ENCODE results near the gene RFX2. TPM values are rescaled to one million over a fixed set of nuclear protein-coding genes. Genes with fewer than 3 reads are reported as not detected.

The RFX2 gene
- total RNA-seq, 1 experiment from 2014 or later: 10.5 TPM

- Histone ChIP-seq H3F3A (ENCODE audit: low read length, unreplicated experiment) (no peaks in the 10 kb centered on the region), H3K4me1 (ENCODE audit: insufficient read depth, low read length) (peaks cover 31% of the 10 kb centered on the region), H3K9me2 (replicated peaks; ENCODE audit: low read length) (no peaks in the 10 kb centered on the region), H3K27ac (ENCODE audit: low read length) (no peak overlapping the region), H3K9me3 (ENCODE audit: low read length) (no peaks in the 10 kb centered on the region), H3K9ac (ENCODE audit: low read length) (no peak overlapping the region), H3K27me3 (ENCODE audit: low read length) (no peaks in the 10 kb centered on the region), H3K36me3 (ENCODE audit: low read depth, low read length) (no peaks in the 10 kb centered on the region), H4K20me1 (ENCODE audit: low read length) (no peaks in the 10 kb centered on the region), H3K79me2 (ENCODE audit: low read length) (no peaks in the 10 kb centered on the region), H3K4me2 (ENCODE audit: low read length) (no peak overlapping the region), H2AFZ (ENCODE audit: low read length) (no peak overlapping the region), H3K4me3 (ENCODE audit: low read length) (no peak overlapping the region)
- DNase-seq: no peak
- BruUV-seq (replicated peaks): no TSS peak
- POLR2A ChIA-PET (ENCODE audit: unreplicated experiment): no interaction called here
- no peak for ATAC-seq
- intact Hi-C loops (cut with micrococcal nuclease): no loop called here
- CTCF ChIA-PET: no interaction called here
- no peak for TF ChIP-seq CTCF (conservative IDR thresholded peaks at IDR 0.05; ENCODE audit: low read depth, low read length)
- no peak for TF ChIP-seq EZH2 (IDR thresholded peaks at IDR 0.05; ENCODE audit: low read length, unreplicated experiment)
- TF ChIP-seq EZH2phosphoT487 (IDR thresholded peaks at IDR 0.05; ENCODE audit: borderline replicate concordance, low read length): no peak
These were observed 51.6 kb downstream of the RFX2 start for GRCh38 chr19:6058518-6059201.

- ATAC-seq (no peak), DNase-seq (no peak)
- no TSS peak for BruUV-seq (replicated peaks)
- Histone ChIP-seq H3F3A (ENCODE audit: low read length, unreplicated experiment) (no peaks in the 10 kb centered on the region), H3K79me2 (ENCODE audit: low read length) (no peaks in the 10 kb centered on the region), H3K36me3 (ENCODE audit: low read depth, low read length) (no peaks in the 10 kb centered on the region), H3K27me3 (ENCODE audit: low read length) (no peaks in the 10 kb centered on the region), H3K4me2 (ENCODE audit: low read length) (no peak overlapping the region), H2AFZ (ENCODE audit: low read length) (no peak overlapping the region), H3K9me2 (replicated peaks; ENCODE audit: low read length) (no peaks in the 10 kb centered on the region), H3K4me3 (ENCODE audit: low read length) (no peak overlapping the region), H3K27ac (ENCODE audit: low read length) (peak overlapping the region; percentile 20), H3K9ac (ENCODE audit: low read length) (no peak overlapping the region), H4K20me1 (ENCODE audit: low read length) (no peaks in the 10 kb centered on the region), H3K9me3 (ENCODE audit: low read length) (no peaks in the 10 kb centered on the region), H3K4me1 (ENCODE audit: insufficient read depth, low read length) (peaks cover 29% of the 10 kb centered on the region)
- ChIA-PET CTCF (interaction anchor here (0.5 kb wide), 1 partner anchor 68 kb away, joined by 3 read pairs; no protein-coding TSS in a partner anchor), POLR2A (ENCODE audit: unreplicated experiment) (interaction anchor here (0.5 to 1.1 kb wide), 2 partner anchors 29 to 35 kb away, joined by 3 read pairs; no protein-coding TSS in a partner anchor)
- intact Hi-C loops (cut with micrococcal nuclease): no loop called here
- no peak for TF ChIP-seq CTCF (conservative IDR thresholded peaks at IDR 0.05; ENCODE audit: low read depth, low read length)
- no peak for TF ChIP-seq EZH2 (IDR thresholded peaks at IDR 0.05; ENCODE audit: low read length, unreplicated experiment)
- TF ChIP-seq EZH2phosphoT487 (IDR thresholded peaks at IDR 0.05; ENCODE audit: borderline replicate concordance, low read length): no peak
These were observed 52.4 kb downstream of the RFX2 start for GRCh38 chr19:6057651-6058517.

Data from PC-3 (cell line).